DND-41 (cell line): ENCODE measurements around the gene DTYMK.

ENCODE experiments used
- ATAC-seq: fragments of 200-7000 bp; cut with Tn5 transposase; 3 replicates; pipeline ENCODE4 v1.9.1; 2021; ENCODE audit warnings: low read depth; ENCODE audit not compliant: insufficient read depth
- DNase-seq: peaks from one replicate; pipeline ENCODE4 v3.0.0-alpha.2; 2020
- H2AFZ ChIP-seq: 2 replicates; pipeline ENCODE4 v1.6.0; 2012; ENCODE audit warnings: low read depth, low read length
- H3K27ac ChIP-seq: 2 replicates; pipeline ENCODE4 v1.5.1; 2012; ENCODE audit warnings: low read length, inconsistent platforms
- H3K27me3 ChIP-seq: fragments of 200-600 bp; sonication (generic); 2 replicates; pipeline ENCODE4 v1.6.0; 2012; ENCODE audit warnings: low read length, mild to moderate bottlenecking, inconsistent platforms; ENCODE audit not compliant: insufficient read depth, poor library complexity
- H3K36me3 ChIP-seq: 2 replicates; pipeline ENCODE4 v1.5.1; 2012; ENCODE audit warnings: low read length, inconsistent platforms; ENCODE audit not compliant: insufficient read depth
- H3K4me1 ChIP-seq: 2 replicates; pipeline ENCODE4 v1.5.1; 2012; ENCODE audit warnings: mild to moderate bottlenecking, low read length; ENCODE audit not compliant: insufficient read depth
- H3K4me2 ChIP-seq: 2 replicates; pipeline ENCODE4 v1.6.0; 2012; ENCODE audit warnings: mild to moderate bottlenecking, moderate library complexity, low read length, inconsistent platforms; ENCODE audit not compliant: insufficient read depth
- H3K4me3 ChIP-seq, 2 experiments: fragments of 200-600 bp in 1 of 2; shearing (Covaris generic) in 1 of 2; 2 replicates each; pipeline ENCODE4 v1.5.1; 2012 to 2016; ENCODE audit warnings: inconsistent platforms in 2 of 2, low read length in 2 of 2, mild to moderate bottlenecking in 2 of 2, low read depth in 1 of 2, moderate library complexity in 1 of 2
- H3K79me2 ChIP-seq: 2 replicates; pipeline ENCODE4 v1.6.0; 2012; ENCODE audit warnings: low read length, inconsistent platforms; ENCODE audit not compliant: insufficient read depth
- H3K9ac ChIP-seq: 2 replicates; pipeline ENCODE4 v1.6.0; 2012; ENCODE audit warnings: low read depth, mild to moderate bottlenecking, inconsistent platforms, low read length, moderate library complexity
- H3K9me3 ChIP-seq: 2 replicates; pipeline ENCODE4 v1.5.1; 2012; ENCODE audit warnings: low read length, moderate library complexity, mild to moderate bottlenecking, inconsistent platforms; ENCODE audit not compliant: insufficient read depth, severe bottlenecking
- H4K20me1 ChIP-seq: 2 replicates; pipeline ENCODE4 v1.6.0; 2012; ENCODE audit warnings: low read length; ENCODE audit not compliant: insufficient read depth
- CTCF ChIP-seq: IDR thresholded peaks from 2 replicates; pipeline ENCODE4 v1.5.1; 2012; ENCODE audit warnings: borderline replicate concordance, low read length, moderate library complexity, mild to moderate bottlenecking; ENCODE audit not compliant: poor library complexity, severe bottlenecking; ENCODE audit errors: extremely low read depth
- EZH2 ChIP-seq: IDR thresholded peaks from 3 replicates; pipeline ENCODE4 v1.6.1; 2012; ENCODE audit warnings: borderline replicate concordance, low read depth, mild to moderate bottlenecking, moderate library complexity, low read length, inconsistent platforms; ENCODE audit not compliant: severe bottlenecking

The DTYMK gene

GRCh38 chr2:241720560-241720959, 33.9 kb upstream of the DTYMK start:
- no peak overlapping the region for H3K27ac ChIP-seq
- no peak overlapping the region for H3K9ac ChIP-seq
- peaks cover 24% of the 10 kb centered on the region for H3K9me3 ChIP-seq
- DNase-seq = no peak
- H3K79me2 ChIP-seq = no peaks in the 10 kb centered on the region
- H4K20me1 ChIP-seq = no peaks in the 10 kb centered on the region
- no peak overlapping the region for H3K4me2 ChIP-seq
- no peak overlapping the region for H3K4me3 ChIP-seq
- ATAC-seq = no peak
- H2AFZ ChIP-seq = no peak overlapping the region
- TF ChIP-seq EZH2 (no peak), CTCF (no peak)
- no peaks in the 10 kb centered on the region for H3K4me1 ChIP-seq
- no peaks in the 10 kb centered on the region for H3K27me3 ChIP-seq
- peaks cover 87% of the 10 kb centered on the region for H3K36me3 ChIP-seq

- Histone ChIP-seq H3K4me3 (no peak overlapping the region), H3K27me3 (no peaks in the 10 kb centered on the region), H3K4me1 (no peaks in the 10 kb centered on the region), H3K36me3 (peaks cover 87% of the 10 kb centered on the region), H3K4me2 (no peak overlapping the region), H3K79me2 (no peaks in the 10 kb centered on the region), H4K20me1 (no peaks in the 10 kb centered on the region), H3K27ac (no peak overlapping the region), H3K9ac (no peak overlapping the region), H3K9me3 (peaks cover 24% of the 10 kb centered on the region), H2AFZ (no peak overlapping the region)
- no peak for ATAC-seq
- TF ChIP-seq EZH2 = no peak
- no peak for TF ChIP-seq CTCF
- DNase-seq = no peak
Observed at GRCh38 chr2:241720099-241720498, 33.5 kb upstream of the DTYMK start.

- Histone ChIP-seq H3K36me3 (peaks cover 87% of the 10 kb centered on the region), H3K79me2 (no peaks in the 10 kb centered on the region; the same call in 1 of the 2 replicates), H3K9me3 (peaks cover 24% of the 10 kb centered on the region), H3K4me1 (no peaks in the 10 kb centered on the region), H3K4me3 (no peak overlapping the region), H2AFZ (no peak overlapping the region), H3K27me3 (no peaks in the 10 kb centered on the region), H3K27ac (no peak overlapping the region), H3K4me2 (no peak overlapping the region), H4K20me1 (no peaks in the 10 kb centered on the region), H3K9ac (no peak overlapping the region)
- TF ChIP-seq EZH2 (no peak), CTCF (no peak)
- no peak for DNase-seq
- ATAC-seq = no peak
Observed at GRCh38 chr2:241719093-241719492, 32.5 kb upstream of the DTYMK start.

- TF ChIP-seq CTCF (no peak), EZH2 (no peak)
- peaks cover 13% of the 10 kb centered on the region for H3K79me2 ChIP-seq
- no peak for DNase-seq
- H3K4me2 ChIP-seq = no peak overlapping the region
- H3K27ac ChIP-seq = no peak overlapping the region
- H3K36me3 ChIP-seq = peaks cover 87% of the 10 kb centered on the region
- peaks cover 13% of the 10 kb centered on the region for H3K9me3 ChIP-seq
- no peak overlapping the region for H2AFZ ChIP-seq
- no peaks in the 10 kb centered on the region for H3K27me3 ChIP-seq
- 0 out of 2 replicates have a peak, but pooled peaks cover 2% of the 10 kb centered on the region for H4K20me1 ChIP-seq
- ATAC-seq = no peak
- H3K4me1 ChIP-seq = no peaks in the 10 kb centered on the region
- H3K4me3 ChIP-seq = no peak overlapping the region
- no peak overlapping the region for H3K9ac ChIP-seq
Observed at GRCh38 chr2:241708879-241709278, 22.3 kb upstream of the DTYMK start.
